GM19467 (cell line): ENCODE data around the gene TNNT1.
"Not testable (repeated sequence)": the region's sequence is repeated elsewhere in the genome, so short reads cannot be mapped to it uniquely, and the experiment has no call there.

Experiments
- ATAC-seq: cut with Tn5 transposase; IDR thresholded peaks from one replicate; pipeline ENCODE4 v1.9.1; 2021; ENCODE audit warnings: mild to moderate bottlenecking, moderate library complexity; ENCODE audit not compliant: unreplicated experiment

TNNT1 gene

GRCh38 chr19:55171440-55171839, 22.4 kb upstream of the TNNT1 start:
- ATAC-seq = no peak

GRCh38 chr19:55169136-55169535, 20.1 kb upstream of the TNNT1 start:
- ATAC-seq = no peak

DNA sequence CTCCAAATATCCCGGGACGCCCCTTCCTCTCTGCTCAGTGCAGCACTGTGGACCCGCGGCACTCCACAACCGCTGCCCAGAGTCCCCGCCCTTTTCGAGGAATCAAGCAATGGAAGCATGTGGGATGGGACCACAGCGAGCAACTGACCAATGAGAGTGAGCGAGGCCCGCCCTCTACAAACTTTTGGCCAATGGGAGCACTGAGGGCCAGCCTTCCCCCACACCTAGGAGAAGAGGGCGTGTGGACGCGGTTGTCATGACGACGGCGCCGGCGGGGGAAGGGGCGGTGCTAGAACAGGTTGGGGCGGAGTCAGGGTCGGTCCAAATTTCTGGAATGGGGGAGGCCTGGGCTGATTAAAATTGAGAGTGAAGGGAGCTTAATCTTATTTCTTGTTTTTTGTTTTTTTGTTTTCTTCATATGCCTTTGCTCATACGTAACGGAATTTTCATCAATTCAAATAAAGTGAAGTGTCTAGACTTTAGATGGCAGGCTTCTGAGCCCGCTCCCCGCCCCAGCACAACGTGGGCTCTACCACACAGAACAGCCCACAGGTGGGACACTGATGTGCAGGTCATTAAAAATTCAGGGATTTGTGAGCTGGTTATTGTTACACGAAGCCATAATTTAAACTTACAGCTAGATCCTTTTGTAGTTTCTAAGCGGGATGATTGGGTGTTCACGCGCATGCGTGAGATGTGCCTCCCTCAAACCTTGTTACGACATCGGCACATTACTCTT, 17.7 kb upstream of the TNNT1 start, which contains the start of gene DNAAF3:
Gene DNAAF3 (minus strand): TSS at position 84 of the 739 bp plus-strand sequence. CDS start 200 bp downstream, outside the sequence.
- no peak for ATAC-seq

- ATAC-seq = no peak
Measured at GRCh38 chr19:55165952-55166529, 17.0 kb upstream of the TNNT1 start.

DNA sequence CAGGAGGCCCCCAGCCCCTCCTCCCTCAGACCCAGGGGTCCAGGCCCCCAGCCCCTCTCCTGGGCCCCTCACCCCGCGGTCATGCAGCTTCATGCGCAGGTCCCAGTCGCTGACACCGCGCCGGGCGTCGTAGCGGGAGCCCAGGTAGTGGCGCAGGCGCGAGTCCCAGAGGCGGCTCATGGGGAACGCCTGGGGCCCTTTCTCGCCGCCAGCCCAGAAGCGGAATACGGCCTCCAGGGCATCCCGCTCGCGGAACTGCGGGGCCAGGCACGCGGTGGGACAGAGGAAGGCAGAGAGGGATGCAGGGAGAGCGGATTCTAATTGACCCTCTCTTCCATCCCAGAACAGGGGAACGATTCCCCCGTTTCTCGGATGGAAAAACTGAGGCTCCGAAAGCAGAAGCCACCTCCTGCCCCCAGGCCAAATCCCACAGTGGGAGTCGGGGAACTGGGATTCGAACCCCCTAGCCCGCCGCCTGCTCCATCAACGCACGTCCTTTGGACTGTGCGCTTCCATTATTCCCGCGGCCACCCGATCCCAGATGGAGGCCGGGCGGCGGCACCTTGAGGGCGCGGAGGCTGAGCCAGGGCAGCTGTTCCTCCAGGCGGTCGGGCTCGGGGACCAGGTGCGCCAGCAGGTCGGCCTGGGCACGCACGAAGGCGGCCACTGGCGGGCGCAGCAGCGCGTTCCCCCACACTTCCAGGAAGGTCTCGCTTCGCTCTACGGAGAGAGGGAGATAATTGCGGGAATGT, 12.7 kb upstream of the TNNT1 start:
- ATAC-seq = no peak

DNA sequence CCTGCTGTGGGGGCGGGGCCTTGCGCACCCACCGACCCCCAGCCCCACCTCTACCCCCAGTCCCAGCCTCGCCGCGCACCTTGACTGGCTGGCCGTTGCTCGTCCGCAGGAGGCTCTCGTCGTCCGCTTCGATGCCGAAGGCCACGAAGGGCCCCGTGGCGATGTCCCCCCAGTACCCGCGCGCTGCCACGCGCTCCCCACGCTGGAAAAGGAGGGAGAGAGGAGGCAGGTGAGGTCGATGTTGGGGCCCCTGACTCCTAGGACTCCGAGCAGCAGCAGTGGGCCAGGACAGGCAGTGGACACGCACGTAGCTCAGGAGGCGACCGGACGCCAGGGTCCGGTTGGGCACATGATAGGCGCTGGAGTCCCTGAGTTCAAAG, 12.0 kb upstream of the TNNT1 start:
- no peak for ATAC-seq

DNA sequence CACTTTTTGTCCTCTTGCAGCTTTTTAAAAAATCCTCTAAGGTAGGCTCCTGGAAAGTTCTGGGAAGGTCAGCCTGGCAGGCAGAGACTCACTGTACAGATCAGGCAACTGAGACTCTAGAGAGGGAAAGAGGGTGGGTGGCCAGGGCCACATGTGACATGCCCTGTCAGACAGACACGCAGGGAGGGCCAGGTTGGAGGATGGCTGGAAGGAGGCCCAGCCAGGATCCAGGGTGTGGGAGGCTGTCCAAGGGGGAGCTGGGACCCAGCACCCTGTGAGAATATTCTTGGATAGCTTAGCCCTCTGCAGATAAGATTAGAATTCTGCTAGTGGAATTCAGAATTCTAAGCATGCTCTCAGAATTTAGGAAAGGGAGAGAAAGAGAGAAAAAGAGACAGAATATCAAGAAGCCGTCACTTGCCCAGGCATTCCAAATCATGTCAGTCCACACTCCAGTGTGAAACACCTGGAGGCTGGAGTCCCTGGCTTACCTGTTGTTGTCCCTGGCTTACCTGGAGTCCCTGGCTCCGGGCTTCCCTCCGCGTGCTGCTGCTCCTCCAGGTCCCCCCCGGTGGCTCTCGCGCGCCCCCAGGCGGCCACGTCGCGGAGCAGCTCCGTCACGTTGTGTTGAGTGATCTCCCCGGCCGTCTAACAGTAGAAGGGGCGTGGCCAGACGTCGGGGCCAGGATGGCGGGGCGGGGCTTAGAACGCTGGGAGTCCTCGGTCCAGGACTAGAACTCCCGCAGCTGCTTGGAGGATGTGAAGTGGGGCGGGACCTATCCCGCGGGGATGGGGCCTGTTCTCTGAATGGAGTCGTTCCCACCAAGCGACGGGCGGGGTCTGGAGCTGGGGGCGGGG, 11.4 kb upstream of the TNNT1 start:
- no peak for ATAC-seq

DNA sequence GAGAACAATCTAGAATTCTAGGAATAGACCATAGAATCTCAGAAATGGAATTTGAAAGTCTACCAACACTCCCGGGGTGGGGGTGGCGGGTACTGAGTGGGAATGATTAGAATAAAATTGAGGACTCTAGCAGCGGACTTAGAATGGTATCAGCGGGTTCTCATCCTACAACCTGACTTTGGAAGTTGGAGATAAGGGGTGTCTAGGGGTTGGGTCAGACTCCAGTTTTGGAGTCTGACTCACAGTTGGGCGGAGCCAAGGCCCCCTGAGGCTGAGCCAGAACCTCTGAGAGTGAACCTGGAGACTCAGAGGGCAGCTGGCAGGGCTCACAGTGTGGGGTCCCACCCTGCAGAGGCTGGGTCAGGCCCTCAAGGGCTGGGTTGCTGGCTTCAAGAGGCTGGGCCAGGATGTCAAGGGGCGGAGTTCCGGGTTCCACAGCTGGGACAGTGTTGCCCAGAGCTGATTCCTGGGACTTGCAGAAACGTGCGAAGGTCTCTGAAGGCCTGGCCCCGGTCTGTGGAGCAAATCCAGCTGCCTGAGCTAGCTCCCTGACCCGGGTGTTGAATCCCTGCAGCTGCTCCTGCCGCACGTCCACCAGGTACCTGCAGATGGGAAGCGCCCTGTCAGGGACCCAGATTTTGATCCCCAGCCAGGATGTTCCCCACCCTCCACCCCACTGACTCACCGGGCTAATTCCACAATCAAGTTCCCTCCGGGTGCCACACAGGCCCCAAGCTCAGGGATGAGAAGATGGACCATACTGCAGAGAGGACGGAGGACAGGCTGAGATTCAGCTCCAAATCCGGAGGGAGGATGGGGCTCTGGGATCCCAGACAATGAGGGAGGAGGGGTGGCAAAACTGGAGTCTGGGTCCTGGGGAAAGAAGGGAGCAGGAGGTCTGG, 10.1 kb upstream of the TNNT1 start:
- ATAC-seq = no peak

DNA sequence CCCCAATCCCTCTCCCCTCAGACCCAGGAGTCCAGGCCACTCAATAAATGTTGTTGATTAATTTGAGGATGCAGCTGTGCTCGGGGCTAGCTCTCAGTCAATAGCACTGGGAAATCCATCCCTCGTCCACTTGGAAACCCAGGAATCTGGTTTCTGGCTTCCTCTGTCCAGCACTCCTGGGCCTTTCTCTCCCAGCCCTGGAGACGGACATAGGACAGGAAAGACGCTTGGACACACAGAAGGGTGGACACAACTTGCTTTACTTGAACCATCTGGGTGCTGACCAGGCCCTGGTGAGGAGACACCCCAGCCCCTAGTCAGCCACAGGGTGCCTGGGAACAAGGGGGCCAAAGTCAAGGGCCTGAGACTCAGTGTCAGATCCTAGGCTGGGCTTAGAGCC, 9.4 kb upstream of the TNNT1 start:
- no peak for ATAC-seq

GRCh38 chr19:55157064-55157908, 8.3 kb upstream of the TNNT1 start, which contains the start of gene TNNI3:
TNNI3 (minus strand) TSS chr19:55157732; CDS start chr19:55157589, 143 bp downstream.
- ATAC-seq = no peak

DNA sequence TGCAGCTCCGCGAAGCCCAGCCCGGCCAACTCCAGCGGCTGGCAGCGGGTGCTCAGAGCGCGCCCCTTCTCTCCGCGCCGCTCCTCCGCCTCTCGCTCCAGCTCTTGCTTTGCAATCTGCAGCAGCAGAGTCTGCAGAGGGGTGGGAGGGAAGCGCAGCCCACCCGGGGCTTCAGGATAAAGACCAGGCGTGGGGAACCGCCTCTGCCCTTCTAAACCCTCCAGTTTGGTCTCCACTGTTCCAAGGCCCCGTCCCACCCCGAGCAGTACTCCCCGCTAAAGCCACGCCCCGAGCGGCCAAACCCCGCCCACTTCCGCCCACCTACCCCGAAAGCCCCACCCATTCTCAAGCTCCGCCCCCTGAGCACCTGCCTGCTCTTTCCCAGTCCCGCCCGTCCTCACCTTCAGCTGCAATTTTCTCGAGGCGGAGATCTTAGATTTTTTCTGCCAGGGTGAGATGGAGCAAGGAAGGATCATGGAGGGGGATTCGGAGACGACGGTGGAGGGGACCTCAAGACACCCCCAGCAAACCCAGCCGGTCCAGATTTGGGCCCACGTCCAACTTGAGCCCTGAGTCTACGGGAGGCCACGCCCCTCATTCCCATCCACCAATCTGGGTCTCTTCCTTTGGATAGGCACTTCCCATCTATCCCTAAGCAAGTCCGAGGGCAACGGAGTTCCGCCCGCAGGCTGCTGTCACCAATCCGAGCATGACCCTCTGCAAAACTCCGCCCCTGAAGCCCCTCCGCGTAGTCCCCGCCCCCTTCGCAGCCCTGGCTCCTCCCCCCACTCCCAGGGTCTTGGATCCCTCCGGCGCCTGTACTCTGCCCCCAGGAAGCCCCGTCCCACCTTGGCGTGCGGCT, 7.4 kb upstream of the TNNT1 start:
- no peak for ATAC-seq

DNA sequence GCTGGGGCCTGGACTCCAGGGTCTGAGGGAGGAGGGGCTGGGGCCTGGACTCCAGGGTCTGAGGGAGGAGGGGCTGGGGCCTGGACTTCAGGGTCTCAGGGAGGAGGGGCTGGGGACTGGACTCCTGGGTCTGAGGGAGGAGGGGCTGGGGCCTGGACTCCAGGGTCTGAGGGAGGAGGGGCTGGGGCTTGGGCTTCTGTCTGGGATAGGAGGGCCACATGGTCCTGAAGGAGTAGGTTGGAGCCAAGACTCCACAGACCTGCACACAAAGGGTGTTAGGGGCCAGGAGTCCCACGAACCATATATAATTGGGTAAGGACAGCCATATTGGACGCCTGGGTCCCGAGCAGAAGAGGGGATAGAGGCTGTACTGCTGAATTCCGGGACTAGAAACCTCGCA, 6.8 kb upstream of the TNNT1 start:
- not testable (repeated sequence) for ATAC-seq

GRCh38 chr19:55153652-55154264, 4.8 kb upstream of the TNNT1 start:
- no peak for ATAC-seq

DNA sequence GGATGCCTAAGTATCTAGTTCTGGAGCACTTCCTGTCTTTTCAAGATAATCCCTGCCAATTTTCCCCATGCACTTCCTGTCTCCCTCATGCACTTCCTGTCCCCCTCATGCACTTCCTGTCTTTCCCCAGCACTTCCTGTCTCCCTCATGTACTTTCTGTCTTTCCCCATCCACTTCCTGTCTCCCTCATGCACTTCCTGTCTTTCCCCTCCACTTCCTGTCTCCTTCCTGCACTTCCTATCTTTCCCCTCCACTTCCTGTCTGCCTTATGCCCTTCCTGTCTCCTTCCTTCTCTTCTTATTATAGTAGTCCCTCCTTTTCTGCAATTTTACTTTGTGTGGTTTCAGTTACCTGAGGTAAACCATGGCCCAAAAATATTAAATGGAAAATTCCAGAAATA, 3.0 kb upstream of the TNNT1 start:
- no peak for ATAC-seq

- no peak for ATAC-seq
Measured at GRCh38 chr19:55147545-55148251, 1.3 kb downstream of the TNNT1 start.

DNA sequence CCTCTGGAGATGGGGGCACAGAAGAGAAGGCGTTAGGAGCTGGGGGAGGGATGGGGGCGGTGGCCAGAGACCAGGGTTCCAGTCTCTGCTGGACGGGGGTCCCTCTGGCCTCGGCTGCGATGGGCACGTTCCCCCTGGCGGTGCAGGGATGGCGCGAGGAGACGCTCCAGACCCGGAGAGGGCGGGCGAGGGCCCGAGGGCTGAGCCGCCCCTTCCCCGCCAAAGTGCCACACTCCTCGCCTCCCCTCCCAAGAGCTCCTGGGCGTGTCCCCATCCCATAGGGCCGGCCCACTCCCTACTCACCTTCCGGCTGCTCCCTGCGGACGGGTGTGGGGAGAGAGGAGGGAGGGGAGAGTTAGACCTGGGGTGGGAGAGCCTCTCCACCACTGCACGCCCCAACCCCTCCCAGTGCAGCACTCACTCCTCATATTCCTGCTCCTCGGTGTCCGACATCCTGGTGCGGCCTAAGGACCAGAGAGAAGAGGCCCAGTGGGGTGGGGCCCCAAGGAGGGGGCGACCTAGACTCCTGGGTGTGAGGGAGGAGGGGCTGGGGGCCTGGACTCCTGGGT, 2.2 kb downstream of the TNNT1 start:
- ATAC-seq = no peak
